Stimulated activated CD8-positive, alpha-beta memory T cell treated with anti-CD3 and anti-CD28 coated beads, Interleukin-12 subunit alpha, Interleukin-12 subunit beta, amount 100 ng/mL, for 4 hours (primary cell): Measurements from ENCODE around the gene OR2D2.
"Not testable (repeated sequence)": the region's sequence is repeated elsewhere in the genome, so short reads cannot be mapped to it uniquely, and the experiment has no call there.

Experiments used
- DNase-seq: peaks from one replicate; pipeline ENCODE4 v3.0.0-alpha.2; 2020; ENCODE audit warnings: low read depth

Gene OR2D2

DNA sequence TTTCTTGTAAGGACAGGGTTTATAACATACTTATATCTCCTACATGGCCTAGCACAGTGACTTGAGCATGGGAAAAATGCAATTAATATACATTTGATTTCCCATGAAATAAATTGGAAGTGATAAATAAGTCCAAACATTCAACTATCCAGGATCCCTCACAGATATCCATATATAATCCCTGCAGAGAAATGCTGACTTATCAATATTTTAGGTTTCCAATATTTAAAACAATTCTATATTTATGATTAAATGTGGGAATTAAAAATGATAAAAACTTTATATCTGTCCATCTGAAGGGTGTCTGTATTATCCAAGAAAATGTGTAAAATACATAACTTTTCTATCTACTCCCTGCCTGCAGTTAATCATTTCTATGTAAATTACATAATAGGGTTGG lies 9.5 kb downstream of the OR2D2 start:
- no peak for DNase-seq

DNA sequence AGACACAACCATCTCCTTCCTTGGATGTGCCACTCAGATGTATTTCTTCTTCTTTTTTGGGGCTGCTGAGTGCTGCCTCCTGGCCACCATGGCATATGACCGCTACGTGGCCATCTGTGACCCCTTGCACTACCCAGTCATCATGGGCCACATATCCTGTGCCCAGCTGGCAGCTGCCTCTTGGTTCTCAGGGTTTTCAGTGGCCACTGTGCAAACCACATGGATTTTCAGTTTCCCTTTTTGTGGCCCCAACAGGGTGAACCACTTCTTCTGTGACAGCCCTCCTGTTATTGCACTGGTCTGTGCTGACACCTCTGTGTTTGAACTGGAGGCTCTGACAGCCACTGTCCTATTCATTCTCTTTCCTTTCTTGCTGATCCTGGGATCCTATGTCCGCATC lies 15.4 kb downstream of the OR2D2 start:
- no peak for DNase-seq

DNA sequence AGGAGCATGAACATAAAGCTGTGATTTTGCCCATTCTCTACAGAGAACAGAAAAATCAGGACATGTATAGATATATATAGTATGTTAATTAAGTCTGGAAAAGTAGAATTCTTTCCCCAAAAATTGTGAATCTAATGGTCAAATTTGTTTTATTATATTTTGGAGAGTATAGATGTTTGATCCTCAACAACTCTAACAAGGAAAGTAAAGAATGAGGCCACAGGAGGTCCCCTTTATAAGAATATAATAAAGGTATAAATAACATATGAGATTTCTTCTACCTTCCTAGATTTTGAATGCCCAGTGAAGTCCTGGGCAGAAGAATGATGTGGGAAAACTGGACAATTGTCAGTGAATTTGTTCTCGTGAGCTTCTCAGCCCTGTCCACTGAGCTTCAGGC lies 16.0 kb downstream of the OR2D2 start, which contains the start of gene OR10A4:
Gene OR10A4, plus strand, starts transcription at position 301 of the 400 bp plus-strand sequence. Its CDS starts 23 bp downstream, at position 324.
- DNase-seq = no peak

DNA sequence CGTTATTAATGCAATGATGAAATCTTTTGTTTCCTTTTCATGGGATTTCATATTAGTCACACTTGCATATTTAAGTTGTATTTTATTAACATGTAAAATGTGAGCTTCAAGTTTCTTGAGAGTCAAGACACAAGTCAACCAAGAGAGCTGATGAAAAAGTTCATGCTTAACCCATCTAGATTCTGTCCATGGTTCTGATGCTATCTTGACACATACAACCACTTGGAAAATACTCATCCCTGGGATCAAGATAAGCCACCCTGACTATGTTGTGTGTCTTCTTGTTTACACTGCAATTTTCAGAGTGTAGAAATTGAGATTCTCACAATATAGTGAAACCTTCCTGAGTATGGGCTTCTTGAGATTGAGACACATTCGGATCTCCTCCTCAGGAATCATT lies 16.5 kb downstream of the OR2D2 start:
- no peak for DNase-seq

DNA sequence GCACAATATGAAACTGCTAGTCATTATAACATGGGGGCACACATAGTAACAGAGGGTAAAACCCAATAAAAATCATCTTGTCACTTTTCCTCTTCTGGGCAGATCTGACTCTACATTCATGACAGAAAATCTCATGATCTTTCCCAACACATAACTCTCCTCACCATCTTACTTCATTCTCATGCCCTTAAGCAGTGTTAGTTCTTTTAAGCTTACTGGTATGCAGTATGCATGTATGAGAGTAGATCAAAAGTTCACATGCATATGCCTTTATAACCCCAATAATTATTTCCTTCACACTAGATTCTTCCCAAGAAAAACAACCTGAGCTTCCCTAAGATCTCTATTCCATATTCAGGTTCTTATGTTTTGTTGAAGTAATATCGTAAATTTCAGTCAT lies 21.0 kb downstream of the OR2D2 start:
- DNase-seq = no peak

DNA sequence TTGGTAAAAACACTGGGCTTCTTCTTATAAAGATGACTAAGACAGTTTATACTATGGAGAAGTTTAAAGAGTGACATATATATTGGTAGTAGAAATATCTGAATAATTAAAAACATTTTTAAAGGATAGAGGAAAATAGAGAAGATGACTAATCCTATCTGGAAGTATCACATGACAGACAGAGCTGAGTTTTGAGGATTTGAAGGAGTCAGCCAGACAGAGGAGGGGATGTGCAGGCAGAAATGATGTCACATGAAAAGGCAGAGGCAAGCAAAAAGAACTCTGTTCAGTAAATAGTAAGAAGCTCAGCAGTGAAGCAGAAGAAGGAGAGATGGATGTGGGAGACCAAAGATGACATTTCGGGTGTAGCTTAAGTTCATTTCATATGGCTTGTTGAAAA lies 27.9 kb downstream of the OR2D2 start:
- DNase-seq = no peak

DNA sequence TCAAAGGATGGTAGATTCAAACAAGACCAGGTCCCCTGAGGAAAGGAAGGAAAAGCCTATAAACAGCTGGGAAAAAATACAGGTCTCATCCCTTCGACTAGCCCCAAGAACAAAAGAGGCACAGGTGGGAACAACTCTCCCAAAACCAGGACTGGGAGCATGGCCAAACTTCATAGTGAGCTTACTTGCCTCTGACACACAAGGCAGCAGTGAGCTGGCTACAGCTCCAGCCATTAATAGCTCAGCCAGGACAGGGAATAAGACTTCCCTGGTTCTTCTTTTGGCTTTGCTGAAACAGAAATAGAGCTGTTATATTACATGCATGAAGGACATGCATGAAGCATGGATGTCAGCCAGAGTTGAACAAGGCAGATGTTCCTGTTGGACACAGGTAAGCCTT lies 29.3 kb downstream of the OR2D2 start, which contains the start of gene OR10A2:
Gene OR10A2, plus strand, starts transcription at position 97 of the 400 bp plus-strand sequence. CDS start 6,698 bp downstream, outside the sequence.
- DNase-seq = no peak

DNA sequence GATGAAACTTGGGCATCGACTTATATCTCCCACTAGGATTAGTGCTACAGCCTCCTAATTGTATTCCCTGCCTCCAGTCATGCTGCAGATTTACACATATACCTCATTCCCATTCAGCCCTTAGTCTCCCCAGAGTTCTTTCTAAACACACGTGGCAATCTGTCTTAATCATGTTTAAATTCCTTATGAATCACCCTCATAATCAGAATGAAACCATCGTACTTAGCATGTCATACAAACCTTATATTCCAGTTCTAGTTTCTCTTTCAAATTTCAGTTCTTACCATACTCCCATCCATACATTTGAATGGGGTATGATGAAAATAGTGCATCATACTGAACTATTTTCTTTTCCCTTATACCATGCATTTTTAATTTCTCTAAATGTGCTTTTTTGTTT lies 35.4 kb downstream of the OR2D2 start:
- DNase-seq = no peak

DNA sequence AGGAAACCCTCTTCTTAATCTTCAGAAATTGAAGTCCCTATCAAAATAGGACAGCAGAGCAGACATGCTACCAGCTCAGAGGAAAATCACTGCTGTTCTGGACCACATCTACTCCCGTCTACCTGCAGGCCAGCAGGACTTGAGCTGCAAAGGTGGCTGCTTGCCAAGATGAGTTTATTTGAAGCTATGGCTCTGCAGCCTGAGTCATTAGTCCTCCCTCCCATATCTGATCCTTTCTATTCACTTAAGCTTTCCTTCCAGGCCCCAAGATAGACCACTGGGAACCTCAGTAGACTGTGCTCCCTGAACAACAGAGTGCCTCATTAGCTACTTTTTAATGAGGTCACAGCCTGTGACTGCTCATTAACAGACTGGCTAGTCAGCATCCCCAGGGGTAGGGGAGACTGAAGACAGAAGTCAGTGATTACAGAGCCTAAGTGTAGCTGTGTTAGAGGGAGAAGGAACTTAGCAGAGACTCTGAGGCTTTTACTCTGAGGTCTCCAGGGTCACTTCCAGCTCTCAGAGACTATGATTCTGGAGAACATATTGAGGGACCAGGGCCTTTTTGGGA lies 36.2 kb downstream of the OR2D2 start:
- no peak for DNase-seq

DNA sequence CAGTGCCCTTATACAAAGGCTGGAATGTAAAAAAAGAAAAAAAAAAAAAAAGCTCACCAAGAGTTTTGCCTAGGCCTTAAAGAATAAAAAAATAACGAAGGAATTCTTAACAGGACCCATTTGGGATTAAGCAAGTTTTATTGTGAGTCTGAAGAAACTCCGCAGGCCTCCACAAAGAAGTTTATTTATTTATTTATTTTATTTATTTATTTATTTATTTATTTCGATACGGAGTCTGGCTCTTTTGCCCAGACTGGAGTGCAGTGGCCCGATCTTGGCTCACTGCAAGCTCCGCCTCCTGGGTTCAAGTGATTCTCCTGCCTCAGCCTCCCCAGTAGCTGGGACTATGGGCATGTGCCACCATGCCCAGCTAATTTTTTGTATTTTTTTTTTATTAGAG lies 37.5 kb downstream of the OR2D2 start:
- DNase-seq = not testable (repeated sequence)

DNA sequence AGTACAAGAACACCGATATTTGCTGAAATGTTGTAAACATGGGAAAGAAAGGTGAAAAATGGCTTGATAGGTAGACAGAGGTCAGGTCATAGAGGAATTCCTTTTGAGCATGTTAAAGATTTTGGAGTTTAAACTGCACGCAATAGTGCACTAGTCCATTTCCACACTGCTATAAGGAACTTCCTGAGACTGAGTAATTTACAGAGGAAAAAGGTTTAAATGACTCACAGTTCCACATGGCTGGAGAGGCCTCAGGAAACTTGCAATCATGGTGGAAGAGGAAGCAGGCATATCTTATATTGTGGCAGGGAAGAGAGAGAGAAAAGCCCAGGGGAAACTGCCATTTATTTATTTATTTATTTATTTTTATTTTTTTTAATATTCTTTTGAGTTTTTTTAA lies 41.8 kb downstream of the OR2D2 start:
- no peak for DNase-seq

DNA sequence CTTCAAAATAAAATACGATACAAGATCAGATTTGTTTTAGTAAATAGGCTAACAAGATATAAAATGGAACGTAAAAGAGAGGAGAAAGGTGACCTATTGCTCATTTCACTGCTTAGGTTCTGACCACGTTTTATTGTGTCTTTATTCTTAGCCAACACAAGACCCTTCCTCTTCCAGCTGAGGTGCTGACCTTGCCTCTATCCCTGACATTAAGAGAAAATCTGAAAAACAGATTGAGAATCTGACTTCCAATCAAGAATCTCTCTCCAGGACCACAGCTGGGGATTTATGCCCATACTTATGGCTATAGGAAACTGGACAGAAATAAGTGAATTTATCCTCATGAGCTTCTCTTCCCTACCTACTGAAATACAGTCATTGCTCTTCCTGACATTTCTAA lies 46.9 kb downstream of the OR2D2 start, which contains the start of gene OR10A5:
Gene OR10A5, plus strand, starts transcription at position 301 of the 400 bp plus-strand sequence. Its CDS starts 0 bp downstream, at position 301.
- no peak for DNase-seq

DNA sequence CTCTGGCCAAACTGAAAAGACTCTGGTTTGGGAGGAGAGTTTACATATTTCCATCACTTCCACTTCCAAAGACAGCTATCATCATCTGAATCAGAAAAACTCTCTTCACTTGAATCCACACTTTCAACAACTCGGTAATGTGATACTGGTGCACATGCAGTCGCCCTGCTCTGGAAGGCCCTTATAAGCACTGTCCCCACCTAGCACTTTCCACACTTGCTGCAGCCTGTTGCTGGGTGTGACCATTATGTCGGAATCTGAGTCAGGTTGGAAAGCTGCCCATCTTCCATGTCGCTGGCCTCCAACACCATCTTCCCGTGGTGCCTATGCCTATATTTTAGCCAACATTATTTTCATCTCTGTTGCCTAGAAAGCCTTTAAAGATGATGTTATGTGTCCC lies 47.9 kb downstream of the OR2D2 start:
- DNase-seq = no peak

DNA sequence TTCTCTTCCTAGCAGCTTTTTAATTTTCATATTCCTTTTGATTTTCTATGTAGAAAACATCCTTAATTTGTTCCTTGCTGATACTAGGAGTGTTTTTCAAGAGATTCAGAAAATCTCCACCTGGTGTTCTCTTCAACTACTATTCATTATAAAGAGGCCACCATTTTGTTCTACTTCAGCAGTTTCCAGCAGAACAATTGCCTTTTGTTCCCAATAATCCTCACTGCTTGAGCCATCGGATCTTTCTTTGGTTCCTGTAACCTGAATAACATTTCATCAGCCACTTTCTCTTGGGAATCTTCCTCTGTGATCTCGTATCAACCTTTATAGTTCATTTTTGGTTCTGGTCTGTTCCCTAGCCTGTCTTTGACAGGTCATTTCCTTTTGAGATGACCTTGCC lies 48.6 kb downstream of the OR2D2 start:
- DNase-seq = no peak

DNA sequence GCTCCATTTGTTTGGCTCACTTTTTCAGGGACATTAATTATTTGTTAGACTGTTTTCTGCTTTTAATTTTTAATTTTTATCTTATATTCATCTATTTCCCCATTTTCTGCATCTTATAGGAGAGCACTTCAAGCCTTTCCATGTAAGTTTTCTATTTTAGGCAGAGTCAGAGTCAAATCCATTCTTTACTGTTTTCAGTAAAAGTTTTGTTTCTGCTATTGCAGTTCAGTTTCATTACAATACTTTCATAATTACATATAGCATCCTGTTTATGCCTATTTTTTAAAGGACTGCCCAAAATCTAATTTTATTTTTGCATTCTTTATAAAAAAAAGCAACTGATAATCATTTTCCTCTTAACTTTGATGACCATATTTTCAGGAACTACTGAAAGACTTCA lies 50.6 kb downstream of the OR2D2 start:
- DNase-seq = no peak
